ENCODE results near the gene ATE1. TPM values are rescaled to one million over a fixed set of nuclear protein-coding genes. Genes with fewer than 3 reads are reported as not detected.
"Not testable (repeated sequence)": the region's sequence is repeated elsewhere in the genome, so short reads cannot be mapped to it uniquely, and the experiment has no call there.

Gene ATE1
- total and polyA plus RNA-seq, 3 experiments from 2014 or later, result 24.8 to 34.2 (median 32.0) TPM

GRCh38 chr10:121927318-121927840 lies 452 bp downstream of the ATE1 start:
- POLR2A ChIA-PET, result interaction anchor here (0.7 to 1.0 kb wide), 2 partner anchors 47 to 104 kb away, joined by 6 to 9 read pairs; no protein-coding TSS in a partner anchor
- no peaks in the 10 kb centered on the region for H3K27me3 ChIP-seq (ENCODE audit: insufficient read depth, low read length, poor library complexity, severe bottlenecking)
- no peaks in the 10 kb centered on the region for H3K36me3 ChIP-seq (ENCODE audit: insufficient read depth, low read length)
- CTCF ChIA-PET, result interaction anchor here (1.2 to 2.1 kb wide), 4 partner anchors 8 to 47 kb away, joined by 3 to 6 read pairs (median 4); no protein-coding TSS in a partner anchor
- no peaks in the 10 kb centered on the region for H3K27me3 Mint-ChIP-seq
- H3K27ac ChIP-seq (ENCODE audit: low read depth, low read length), result peak overlapping the region; percentile 87
- H3K36me3 Mint-ChIP-seq, result peaks cover 0 to 27% (median 0%) of the 10 kb centered on the region in 3 donors
- H3K9me3 Mint-ChIP-seq, result no peaks in the 10 kb centered on the region
- H3K4me3 ChIP-seq (ENCODE audit: low read length), result peak overlapping the region; percentile 90
- peak overlapping the region; percentile 86 to 98 (median 92) for H3K4me3 Mint-ChIP-seq
- no peaks in the 10 kb centered on the region for H3K9me3 ChIP-seq (ENCODE audit: low read length)
- DNase-seq, result peak in 4 of 5 donors; percentile 3 to 57 (median 12)
- H3K27ac Mint-ChIP-seq, result peak overlapping the region; percentile 77 to 95 (median 92)
- peaks cover 9% of the 10 kb centered on the region for H3K4me1 ChIP-seq (ENCODE audit: insufficient read depth, low read length)
- H3K4me1 Mint-ChIP-seq, result peaks cover 27 to 52% (median 42%) of the 10 kb centered on the region in 3 donors

- peaks cover 27 to 52% (median 42%) of the 10 kb centered on the region in 3 donors for H3K4me1 Mint-ChIP-seq
- H3K36me3 Mint-ChIP-seq, result peaks cover 0 to 32% (median 0%) of the 10 kb centered on the region in 3 donors
- Histone ChIP-seq H3K27me3 (ENCODE audit: insufficient read depth, low read length, poor library complexity, severe bottlenecking) (no peaks in the 10 kb centered on the region), H3K27ac (ENCODE audit: low read depth, low read length) (peak overlapping the region; percentile 87), H3K4me1 (ENCODE audit: insufficient read depth, low read length) (peaks cover 9% of the 10 kb centered on the region), H3K36me3 (ENCODE audit: insufficient read depth, low read length) (no peaks in the 10 kb centered on the region), H3K4me3 (ENCODE audit: low read length) (peak overlapping the region; percentile 90), H3K9me3 (ENCODE audit: low read length) (no peaks in the 10 kb centered on the region)
- peak overlapping the region; percentile 77 to 95 (median 91) for H3K27ac Mint-ChIP-seq
- CTCF ChIA-PET, result interaction anchor here (1.2 to 2.1 kb wide), 2 partner anchors 8 to 47 kb away, joined by 3 to 6 read pairs; no protein-coding TSS in a partner anchor
- POLR2A ChIA-PET, result interaction anchor here (0.7 kb wide), 1 partner anchor 103 kb away, joined by 6 read pairs; no protein-coding TSS in a partner anchor
- H3K9me3 Mint-ChIP-seq, result no peaks in the 10 kb centered on the region
- DNase-seq, result peak in 3 of 5 donors; percentile 3 to 10 (median 3)
- peak overlapping the region; percentile 86 to 98 (median 92) for H3K4me3 Mint-ChIP-seq
- no peaks in the 10 kb centered on the region for H3K27me3 Mint-ChIP-seq
These were observed 1.0 kb downstream of the ATE1 start for GRCh38 chr10:121926671-121927317.

GRCh38 chr10:121926157-121926556 lies 1.7 kb downstream of the ATE1 start:
- POLR2A ChIA-PET, result no interaction called here
- Mint-ChIP-seq H3K9me3 (no peaks in the 10 kb centered on the region), H3K4me3 (peak overlapping the region in 4 of 7 donors; percentile 45 to 96 (median 87)), H3K36me3 (peaks cover 0 to 38% (median 0%) of the 10 kb centered on the region in 3 donors), H3K27ac (peak overlapping the region in 2 of 8 donors; percentile 54 to 88), H3K27me3 (no peaks in the 10 kb centered on the region), H3K4me1 (peaks cover 27 to 50% (median 42%) of the 10 kb centered on the region in 3 donors)
- Histone ChIP-seq H3K4me1 (ENCODE audit: insufficient read depth, low read length) (peaks cover 9% of the 10 kb centered on the region), H3K27ac (ENCODE audit: low read depth, low read length) (no peak overlapping the region), H3K36me3 (ENCODE audit: insufficient read depth, low read length) (no peaks in the 10 kb centered on the region), H3K9me3 (ENCODE audit: low read length) (no peaks in the 10 kb centered on the region), H3K27me3 (ENCODE audit: insufficient read depth, low read length, poor library complexity, severe bottlenecking) (no peaks in the 10 kb centered on the region), H3K4me3 (ENCODE audit: low read length) (no peak overlapping the region)
- CTCF ChIA-PET, result interaction anchor here (1.0 kb wide), 1 partner anchor 10 kb away, joined by 3 read pairs; no protein-coding TSS in a partner anchor
- DNase-seq, result no peak

GRCh38 chr10:121921238-121921931 lies 6.4 kb downstream of the ATE1 start:
- Histone ChIP-seq H3K27ac (ENCODE audit: low read depth, low read length) (no peak overlapping the region), H3K9me3 (ENCODE audit: low read length) (no peaks in the 10 kb centered on the region), H3K36me3 (ENCODE audit: insufficient read depth, low read length) (no peaks in the 10 kb centered on the region), H3K27me3 (ENCODE audit: insufficient read depth, low read length, poor library complexity, severe bottlenecking) (no peaks in the 10 kb centered on the region), H3K4me1 (ENCODE audit: insufficient read depth, low read length) (peaks cover 4% of the 10 kb centered on the region), H3K4me3 (ENCODE audit: low read length) (no peak overlapping the region)
- peaks cover 0 to 51% (median 3%) of the 10 kb centered on the region in 3 donors for H3K36me3 Mint-ChIP-seq
- CTCF ChIA-PET, result no interaction called here
- no peaks in the 10 kb centered on the region for H3K9me3 Mint-ChIP-seq
- no peak for DNase-seq
- H3K4me1 Mint-ChIP-seq, result peaks cover 15 to 26% (median 19%) of the 10 kb centered on the region in 3 donors
- no peak overlapping the region for H3K27ac Mint-ChIP-seq
- no peaks in the 10 kb centered on the region for H3K27me3 Mint-ChIP-seq
- no peak overlapping the region for H3K4me3 Mint-ChIP-seq
- POLR2A ChIA-PET, result no interaction called here

- Mint-ChIP-seq H3K27ac (no peak overlapping the region), H3K36me3 (peaks cover 0 to 62% (median 7%) of the 10 kb centered on the region in 3 donors), H3K4me1 (peaks cover 11 to 16% (median 13%) of the 10 kb centered on the region in 3 donors), H3K4me3 (no peak overlapping the region), H3K9me3 (no peaks in the 10 kb centered on the region), H3K27me3 (no peaks in the 10 kb centered on the region)
- H3K36me3 ChIP-seq (ENCODE audit: insufficient read depth, low read length), result no peaks in the 10 kb centered on the region
- no peak overlapping the region for H3K4me3 ChIP-seq (ENCODE audit: low read length)
- no peaks in the 10 kb centered on the region for H3K4me1 ChIP-seq (ENCODE audit: insufficient read depth, low read length)
- H3K27ac ChIP-seq (ENCODE audit: low read depth, low read length), result no peak overlapping the region
- no peaks in the 10 kb centered on the region for H3K27me3 ChIP-seq (ENCODE audit: insufficient read depth, low read length, poor library complexity, severe bottlenecking)
- POLR2A ChIA-PET, result no interaction called here
- CTCF ChIA-PET, result interaction anchor here (1.5 kb wide), 2 partner anchors 8 to 15 kb away, joined by 3 to 4 read pairs; partner anchors contain the start of gene ATE1
- no peaks in the 10 kb centered on the region for H3K9me3 ChIP-seq (ENCODE audit: low read length)
- no peak for DNase-seq
These were observed 8.2 kb downstream of the ATE1 start for GRCh38 chr10:121919666-121920065.

GRCh38 chr10:121918800-121919199 lies 9.0 kb downstream of the ATE1 start:
- H3K27ac Mint-ChIP-seq; H3K9me3 ChIP-seq (ENCODE audit: low read length); H3K4me3 Mint-ChIP-seq; H3K36me3 ChIP-seq (ENCODE audit: insufficient read depth, low read length); H3K9me3 Mint-ChIP-seq; H3K27me3 ChIP-seq (ENCODE audit: insufficient read depth, low read length, poor library complexity, severe bottlenecking); H3K4me3 ChIP-seq (ENCODE audit: low read length); DNase-seq; H3K4me1 ChIP-seq (ENCODE audit: insufficient read depth, low read length); H3K27me3 Mint-ChIP-seq; H3K27ac ChIP-seq (ENCODE audit: low read depth, low read length); POLR2A ChIA-PET: not testable (repeated sequence)
- peaks cover 0 to 65% (median 9%) of the 10 kb centered on the region in 3 donors for H3K36me3 Mint-ChIP-seq
- H3K4me1 Mint-ChIP-seq, result peaks cover 13 to 16% (median 13%) of the 10 kb centered on the region in 3 donors
- CTCF ChIA-PET, result interaction anchor here (1.5 kb wide), 2 partner anchors 9 to 14 kb away, joined by 3 to 4 read pairs; partner anchors contain the start of gene ATE1

GRCh38 chr10:121914661-121915060 lies 13.2 kb downstream of the ATE1 start:
- Histone ChIP-seq H3K9me3 (ENCODE audit: low read length) (no peaks in the 10 kb centered on the region), H3K36me3 (ENCODE audit: insufficient read depth, low read length) (peaks cover 5% of the 10 kb centered on the region), H3K4me3 (ENCODE audit: low read length) (no peak overlapping the region), H3K4me1 (ENCODE audit: insufficient read depth, low read length) (no peaks in the 10 kb centered on the region), H3K27me3 (ENCODE audit: insufficient read depth, low read length, poor library complexity, severe bottlenecking) (no peaks in the 10 kb centered on the region), H3K27ac (ENCODE audit: low read depth, low read length) (no peak overlapping the region)
- ChIA-PET POLR2A (no interaction called here), CTCF (no interaction called here)
- Mint-ChIP-seq H3K36me3 (peaks cover 0 to 61% (median 12%) of the 10 kb centered on the region in 3 donors), H3K4me3 (no peak overlapping the region), H3K4me1 (peaks cover 8 to 16% (median 12%) of the 10 kb centered on the region in 3 donors), H3K27ac (peak overlapping the region in 2 of 8 donors; percentile 22 to 25), H3K27me3 (no peaks in the 10 kb centered on the region), H3K9me3 (no peaks in the 10 kb centered on the region)
- DNase-seq, result no peak
